Measurements from ENCODE around the gene CHCHD3.
"Not testable (repeated sequence)": the region's sequence is repeated elsewhere in the genome, so short reads cannot be mapped to it uniquely, and the experiment has no call there.

Gene CHCHD3

DNA sequence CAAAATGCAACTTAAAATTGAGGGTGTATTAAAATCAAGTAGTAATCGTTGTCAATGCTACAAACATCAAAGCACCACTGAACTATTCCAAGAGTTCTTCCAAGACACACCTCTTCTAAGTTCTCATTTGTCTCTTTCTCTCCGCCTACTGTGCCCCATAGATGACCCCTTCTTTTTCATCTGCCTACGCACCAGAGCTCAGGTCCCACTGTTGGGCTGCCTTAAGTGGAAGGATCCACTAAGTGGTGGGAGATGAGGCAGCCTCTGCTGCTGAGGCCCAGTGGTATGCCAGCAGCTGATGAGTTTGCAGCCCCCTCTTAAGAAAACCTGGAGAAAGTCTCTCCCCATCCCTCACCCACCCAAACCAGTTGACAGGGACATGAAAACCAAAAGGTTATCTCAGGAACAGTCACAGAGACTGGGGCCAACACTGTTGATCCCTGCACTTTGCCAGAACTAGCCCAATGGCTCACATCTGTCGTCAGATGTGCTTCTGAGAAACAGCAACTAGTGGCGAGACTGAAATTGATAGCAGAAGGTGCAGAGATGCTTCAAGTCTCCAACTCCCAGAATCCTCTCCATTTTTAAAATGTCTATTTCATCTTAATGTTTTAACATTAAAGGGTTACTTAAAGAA, 88.4 kb downstream of the CHCHD3 start:
- Histone ChIP-seq H3K9me3 (ENCODE audit: control insufficient read depth, low read length) (no peaks in the 10 kb centered on the region), H3K4me1 (ENCODE audit: control insufficient read depth, insufficient read depth, low read length) (no peaks in the 10 kb centered on the region), H3K4me3 (ENCODE audit: low read length) (no peak overlapping the region), H3K36me3 (ENCODE audit: control insufficient read depth, insufficient read depth, low read length) (no peaks in the 10 kb centered on the region), H3K9ac (ENCODE audit: low read length) (no peak overlapping the region), H3K27me3 (ENCODE audit: control insufficient read depth, insufficient read depth, low read length) (no peaks in the 10 kb centered on the region)

- no peak overlapping the region for H3K9ac ChIP-seq (ENCODE audit: low read length)
- H3K36me3 ChIP-seq (ENCODE audit: control insufficient read depth, insufficient read depth, low read length), result no peaks in the 10 kb centered on the region
- no peaks in the 10 kb centered on the region for H3K4me1 ChIP-seq (ENCODE audit: control insufficient read depth, insufficient read depth, low read length)
- no peaks in the 10 kb centered on the region for H3K9me3 ChIP-seq (ENCODE audit: control insufficient read depth, low read length)
- H3K27me3 ChIP-seq (ENCODE audit: control insufficient read depth, insufficient read depth, low read length), result no peaks in the 10 kb centered on the region
- no peak overlapping the region for H3K4me3 ChIP-seq (ENCODE audit: low read length)
These were observed 90.0 kb downstream of the CHCHD3 start for GRCh38 chr7:132991615-132992587.

- no peak overlapping the region for H3K9ac ChIP-seq (ENCODE audit: low read length)
- H3K9me3 ChIP-seq (ENCODE audit: control insufficient read depth, low read length), result no peaks in the 10 kb centered on the region
- H3K4me3 ChIP-seq (ENCODE audit: low read length), result no peak overlapping the region
These were observed 93.8 kb downstream of the CHCHD3 start for GRCh38 chr7:132988117-132988516.

GRCh38 chr7:132980402-132980801, 101.5 kb downstream of the CHCHD3 start:
- no peaks in the 10 kb centered on the region for H3K4me1 ChIP-seq (ENCODE audit: control insufficient read depth, insufficient read depth, low read length)
- no peaks in the 10 kb centered on the region for H3K27me3 ChIP-seq (ENCODE audit: control insufficient read depth, insufficient read depth, low read length)
- no peak overlapping the region for H3K4me3 ChIP-seq (ENCODE audit: low read length)
- no peaks in the 10 kb centered on the region for H3K36me3 ChIP-seq (ENCODE audit: control insufficient read depth, insufficient read depth, low read length)
- H3K9me3 ChIP-seq (ENCODE audit: control insufficient read depth, low read length), result no peaks in the 10 kb centered on the region
- no peak overlapping the region for H3K9ac ChIP-seq (ENCODE audit: low read length)

More at GRCh38 chr7:132988117-132988516, 93.8 kb downstream of the CHCHD3 start:
- Histone ChIP-seq H3K27me3 (ENCODE audit: control insufficient read depth, insufficient read depth, low read length) (no peaks in the 10 kb centered on the region), H3K36me3 (ENCODE audit: control insufficient read depth, insufficient read depth, low read length) (no peaks in the 10 kb centered on the region), H3K4me1 (ENCODE audit: control insufficient read depth, insufficient read depth, low read length) (no peaks in the 10 kb centered on the region)

DNA sequence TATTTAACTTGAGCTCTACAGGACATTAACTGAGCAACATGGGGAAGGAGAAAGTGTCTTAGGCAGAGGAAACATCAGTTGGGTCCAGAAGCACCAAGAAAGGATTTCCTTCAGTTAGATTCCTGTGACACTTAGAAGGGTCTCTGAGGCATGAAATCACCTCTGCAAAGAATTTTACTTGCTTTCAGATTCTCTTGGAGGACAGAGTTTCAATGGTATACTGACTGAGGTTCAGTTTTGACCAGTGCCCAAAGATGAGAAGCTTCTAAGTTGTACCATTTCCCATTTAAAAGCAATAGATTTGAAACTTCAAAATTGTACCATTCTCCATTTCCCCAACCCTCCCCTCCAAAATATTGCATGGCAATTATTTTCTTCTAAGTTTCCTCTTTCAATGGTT, 102.4 kb downstream of the CHCHD3 start:
- H3K36me3 ChIP-seq (ENCODE audit: control insufficient read depth, insufficient read depth, low read length), result no peaks in the 10 kb centered on the region
- H3K9me3 ChIP-seq (ENCODE audit: control insufficient read depth, low read length), result no peaks in the 10 kb centered on the region
- H3K4me1 ChIP-seq (ENCODE audit: control insufficient read depth, insufficient read depth, low read length), result no peaks in the 10 kb centered on the region
- no peak overlapping the region for H3K9ac ChIP-seq (ENCODE audit: low read length)
- H3K27me3 ChIP-seq (ENCODE audit: control insufficient read depth, insufficient read depth, low read length), result no peaks in the 10 kb centered on the region
- no peak overlapping the region for H3K4me3 ChIP-seq (ENCODE audit: low read length)

GRCh38 chr7:132977234-132977633, 104.7 kb downstream of the CHCHD3 start:
- no peaks in the 10 kb centered on the region for H3K4me1 ChIP-seq (ENCODE audit: control insufficient read depth, insufficient read depth, low read length)
- H3K27me3 ChIP-seq (ENCODE audit: control insufficient read depth, insufficient read depth, low read length), result no peaks in the 10 kb centered on the region
- H3K9me3 ChIP-seq (ENCODE audit: control insufficient read depth, low read length), result no peaks in the 10 kb centered on the region
- no peak overlapping the region for H3K9ac ChIP-seq (ENCODE audit: low read length)
- H3K36me3 ChIP-seq (ENCODE audit: control insufficient read depth, insufficient read depth, low read length), result no peaks in the 10 kb centered on the region
- no peak overlapping the region for H3K4me3 ChIP-seq (ENCODE audit: low read length)

DNA sequence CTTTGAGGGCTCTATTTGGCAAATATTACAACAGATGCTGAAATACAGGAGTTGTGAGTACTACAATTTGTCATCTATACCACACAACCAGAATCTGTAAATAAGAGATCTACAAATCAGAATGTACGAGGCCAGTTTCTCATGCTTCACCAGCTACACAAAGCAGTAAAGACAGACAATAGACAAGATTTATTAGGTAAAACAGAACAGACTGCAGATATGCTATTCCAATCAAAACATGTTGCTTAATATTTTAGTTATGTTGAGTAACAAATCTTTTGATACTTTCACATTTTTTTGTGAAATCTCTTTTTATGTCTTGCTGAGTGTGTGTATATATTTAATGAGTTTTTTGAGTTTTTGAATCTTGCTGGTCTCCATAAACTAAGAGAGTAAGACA, 109.1 kb downstream of the CHCHD3 start:
- Histone ChIP-seq H3K9me3 (ENCODE audit: control insufficient read depth, low read length) (no peaks in the 10 kb centered on the region), H3K9ac (ENCODE audit: low read length) (no peak overlapping the region), H3K4me3 (ENCODE audit: low read length) (no peak overlapping the region), H3K4me1 (ENCODE audit: control insufficient read depth, insufficient read depth, low read length) (no peaks in the 10 kb centered on the region), H3K27me3 (ENCODE audit: control insufficient read depth, insufficient read depth, low read length) (no peaks in the 10 kb centered on the region), H3K36me3 (ENCODE audit: control insufficient read depth, insufficient read depth, low read length) (no peaks in the 10 kb centered on the region)

DNA sequence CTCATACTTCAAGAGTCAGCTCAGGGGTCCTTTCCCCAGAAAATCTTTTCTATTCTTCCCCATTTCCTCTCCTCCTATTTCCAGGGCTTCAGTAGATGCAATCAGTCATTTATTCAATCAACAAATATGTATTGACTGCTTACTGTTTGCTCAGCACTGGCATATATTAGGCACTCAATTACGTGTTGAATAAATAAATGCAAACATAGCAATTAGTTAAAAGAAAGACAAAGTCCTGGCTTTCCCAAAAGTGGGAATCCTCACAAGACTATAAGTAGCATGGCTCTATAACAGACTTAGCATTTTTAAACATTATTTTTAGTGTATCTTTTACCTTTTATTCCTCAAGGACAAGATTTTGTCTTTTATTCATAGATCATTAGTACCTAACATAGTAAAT, 111.6 kb downstream of the CHCHD3 start:
- Histone ChIP-seq H3K36me3 (ENCODE audit: control insufficient read depth, insufficient read depth, low read length) (no peaks in the 10 kb centered on the region), H3K9ac (ENCODE audit: low read length) (no peak overlapping the region), H3K4me1 (ENCODE audit: control insufficient read depth, insufficient read depth, low read length) (no peaks in the 10 kb centered on the region), H3K27me3 (ENCODE audit: control insufficient read depth, insufficient read depth, low read length) (no peaks in the 10 kb centered on the region), H3K9me3 (ENCODE audit: control insufficient read depth, low read length) (no peaks in the 10 kb centered on the region), H3K4me3 (ENCODE audit: low read length) (no peak overlapping the region)

- Histone ChIP-seq H3K9ac (ENCODE audit: low read length) (no peak overlapping the region), H3K9me3 (ENCODE audit: control insufficient read depth, low read length) (no peaks in the 10 kb centered on the region), H3K4me3 (ENCODE audit: low read length) (no peak overlapping the region), H3K36me3 (ENCODE audit: control insufficient read depth, insufficient read depth, low read length) (no peaks in the 10 kb centered on the region), H3K27me3 (ENCODE audit: control insufficient read depth, insufficient read depth, low read length) (no peaks in the 10 kb centered on the region), H3K4me1 (ENCODE audit: control insufficient read depth, insufficient read depth, low read length) (no peaks in the 10 kb centered on the region)
These were observed 112.4 kb downstream of the CHCHD3 start for GRCh38 chr7:132969520-132969919.

GRCh38 chr7:132967470-132967848, 114.4 kb downstream of the CHCHD3 start:
- H3K4me3 ChIP-seq (ENCODE audit: low read length); H3K4me1 ChIP-seq (ENCODE audit: control insufficient read depth, insufficient read depth, low read length); H3K27me3 ChIP-seq (ENCODE audit: control insufficient read depth, insufficient read depth, low read length); H3K9me3 ChIP-seq (ENCODE audit: control insufficient read depth, low read length); H3K36me3 ChIP-seq (ENCODE audit: control insufficient read depth, insufficient read depth, low read length); H3K9ac ChIP-seq (ENCODE audit: low read length): not testable (repeated sequence)

DNA sequence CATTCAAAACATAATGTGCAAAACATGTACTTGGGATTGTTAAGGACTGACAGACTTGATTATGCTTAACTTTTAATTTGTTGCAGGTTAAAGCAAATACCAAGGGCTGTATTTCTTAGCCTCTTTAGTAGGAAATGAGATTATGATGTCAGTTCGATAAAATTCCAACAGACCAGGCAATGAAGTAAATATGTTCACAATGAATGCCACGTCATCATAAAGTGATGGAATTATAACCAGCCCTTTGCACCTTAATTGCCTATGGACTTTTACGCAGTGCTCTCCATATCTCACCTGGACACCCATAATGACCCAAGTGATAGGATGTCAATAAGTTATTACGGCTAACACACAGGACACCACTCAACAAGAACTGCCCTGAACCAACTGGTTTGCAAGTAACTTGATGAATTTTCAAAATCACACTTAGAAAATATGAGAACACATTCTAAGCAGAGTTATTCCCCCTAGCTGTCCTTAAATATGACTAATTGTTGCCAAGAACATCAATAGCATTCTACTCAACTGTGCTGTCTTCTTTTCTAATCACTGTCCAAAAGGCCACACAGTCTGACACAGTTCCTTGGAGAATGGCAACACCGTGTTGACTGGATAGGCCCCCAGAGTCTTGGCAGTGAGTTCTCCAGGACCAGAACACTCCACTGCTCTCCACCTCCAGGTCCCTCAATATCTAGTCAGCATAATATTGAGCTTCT, 115.0 kb downstream of the CHCHD3 start:
- H3K4me1 ChIP-seq (ENCODE audit: control insufficient read depth, insufficient read depth, low read length), result no peaks in the 10 kb centered on the region
- H3K36me3 ChIP-seq (ENCODE audit: control insufficient read depth, insufficient read depth, low read length), result no peaks in the 10 kb centered on the region
- no peak overlapping the region for H3K4me3 ChIP-seq (ENCODE audit: low read length)
- H3K9ac ChIP-seq (ENCODE audit: low read length), result no peak overlapping the region
- no peaks in the 10 kb centered on the region for H3K27me3 ChIP-seq (ENCODE audit: control insufficient read depth, insufficient read depth, low read length)
- no peaks in the 10 kb centered on the region for H3K9me3 ChIP-seq (ENCODE audit: control insufficient read depth, low read length)

GRCh38 chr7:132965951-132966350, 115.9 kb downstream of the CHCHD3 start:
- Histone ChIP-seq H3K9ac (ENCODE audit: low read length) (no peak overlapping the region), H3K9me3 (ENCODE audit: control insufficient read depth, low read length) (no peaks in the 10 kb centered on the region), H3K4me1 (ENCODE audit: control insufficient read depth, insufficient read depth, low read length) (no peaks in the 10 kb centered on the region), H3K27me3 (ENCODE audit: control insufficient read depth, insufficient read depth, low read length) (no peaks in the 10 kb centered on the region), H3K4me3 (ENCODE audit: low read length) (no peak overlapping the region), H3K36me3 (ENCODE audit: control insufficient read depth, insufficient read depth, low read length) (no peaks in the 10 kb centered on the region)

Measured in mucosa of stomach (tissue), 1 donor.